Fibroblast of lung (primary cell): ENCODE measurements around the gene DNM1. TPM values are rescaled to one million over a fixed set of nuclear protein-coding genes. Genes with fewer than 3 reads are reported as not detected.

Experiments used
- DNase-seq, 2 donors: peaks; one replicate each; pipeline versions ENCODE4 v3.0.0 to v3.0.0-alpha.2; 2010; ENCODE audit warnings: low read depth in 2 of 2
- H2AFZ ChIP-seq: 2 replicates; pipeline ENCODE4 v1.5.1; 2012; ENCODE audit warnings: low read length, control low read depth, inconsistent platforms
- H3K27ac ChIP-seq: 2 replicates; pipeline ENCODE4 v1.5.1; 2011; ENCODE audit warnings: low read length, control low read depth; ENCODE audit not compliant: insufficient read depth
- H3K27me3 ChIP-seq: 2 replicates; pipeline ENCODE4 v1.5.1; 2011; ENCODE audit warnings: mild to moderate bottlenecking, low read length; ENCODE audit not compliant: control insufficient read depth, insufficient read depth
- H3K36me3 ChIP-seq: 2 replicates; pipeline ENCODE4 v1.5.1; 2011; ENCODE audit warnings: low read length; ENCODE audit not compliant: control insufficient read depth, insufficient read depth
- H3K4me1 ChIP-seq: 2 replicates; pipeline ENCODE4 v1.5.1; 2011; ENCODE audit warnings: low read length; ENCODE audit not compliant: control insufficient read depth, insufficient read depth; ENCODE audit errors: extremely low read depth
- H3K4me2 ChIP-seq: 2 replicates; pipeline ENCODE4 v1.5.1; 2011; ENCODE audit warnings: low read length, control low read depth; ENCODE audit not compliant: insufficient read depth; ENCODE audit errors: extremely low read depth
- H3K4me3 ChIP-seq, 4 experiments: fragments of 200-600 bp in 1 of 4; sonication (generic) in 1 of 4; replicated peaks in 1 of 4; 2 replicates each; pipeline ENCODE4 v1.5.1; 2011 to 2016; ENCODE audit warnings: low read length in 4 of 4, low read depth in 3 of 4, mild to moderate bottlenecking in 3 of 4, control low read depth in 2 of 4, inconsistent platforms in 1 of 4, mixed read lengths in 1 of 4; ENCODE audit not compliant: insufficient read depth in 1 of 4; ENCODE audit errors: control extremely low read depth in 1 of 4
- H3K79me2 ChIP-seq: 2 replicates; pipeline ENCODE4 v1.5.1; 2012; ENCODE audit warnings: mild to moderate bottlenecking, low read length, inconsistent platforms; ENCODE audit not compliant: control insufficient read depth, insufficient read depth
- H3K9ac ChIP-seq: 2 replicates; pipeline ENCODE4 v1.5.1; 2011; ENCODE audit warnings: mild to moderate bottlenecking, low read length, control low read depth; ENCODE audit not compliant: insufficient read depth
- H3K9me3 ChIP-seq: 2 replicates; pipeline ENCODE4 v1.5.1; 2012; ENCODE audit warnings: low read depth, low read length; ENCODE audit not compliant: control insufficient read depth, insufficient read depth
- H4K20me1 ChIP-seq: 2 replicates; pipeline ENCODE4 v1.5.1; 2011; ENCODE audit warnings: low read length; ENCODE audit not compliant: control insufficient read depth, insufficient read depth; ENCODE audit errors: extremely low read depth
- EZH2 ChIP-seq: IDR thresholded peaks from 2 replicates; pipeline ENCODE4 v1.5.1; 2012; ENCODE audit warnings: low read length, control low read depth, mild to moderate bottlenecking; ENCODE audit errors: missing control alignments
- polyA plus RNA-seq, 2 donors: library from polyadenylated mRNA; depleted of rRNA in 1 of 2; stranded (reverse) in 1 of 2; unstranded in 1 of 2; fragments of >200 nt; gene quantifications; 2 replicates each; pipeline ENCODE4 v1.2.1, GENCODE V29; 2011 to 2012; ENCODE audit warnings: missing spikeins in 1 of 2
- total RNA-seq: library from RNA; depleted of rRNA; stranded (reverse); fragments of >200 nt; gene quantifications from 2 replicates; pipeline ENCODE4 v1.2.1, GENCODE V29; 2014
- TF ChIP-seq, protein P1 (sequence below), 2 donors: IDR thresholded peaks in 1 of 2; conservative IDR thresholded peaks in 1 of 2; 1 replicate in 1 of 2; 2 replicates in 1 of 2; pipeline ENCODE4 v1.5.1; 2011 to 2012; ENCODE audit warnings: low read length in 2 of 2, control low read depth in 1 of 2, inconsistent platforms in 1 of 2, low read depth in 1 of 2, mild to moderate bottlenecking in 1 of 2

DNM1 gene
- total and polyA plus RNA-seq, 2 donors (not counting 1 experiment from before 2014, with no cell fraction given) = 3.7 to 30.4 TPM

- no peaks in the 10 kb centered on the region for H3K36me3 ChIP-seq
- peaks cover 6% of the 10 kb centered on the region for H3K4me1 ChIP-seq
- H3K4me3 ChIP-seq = no peak overlapping the region
- TF ChIP-seq, protein P1, sequence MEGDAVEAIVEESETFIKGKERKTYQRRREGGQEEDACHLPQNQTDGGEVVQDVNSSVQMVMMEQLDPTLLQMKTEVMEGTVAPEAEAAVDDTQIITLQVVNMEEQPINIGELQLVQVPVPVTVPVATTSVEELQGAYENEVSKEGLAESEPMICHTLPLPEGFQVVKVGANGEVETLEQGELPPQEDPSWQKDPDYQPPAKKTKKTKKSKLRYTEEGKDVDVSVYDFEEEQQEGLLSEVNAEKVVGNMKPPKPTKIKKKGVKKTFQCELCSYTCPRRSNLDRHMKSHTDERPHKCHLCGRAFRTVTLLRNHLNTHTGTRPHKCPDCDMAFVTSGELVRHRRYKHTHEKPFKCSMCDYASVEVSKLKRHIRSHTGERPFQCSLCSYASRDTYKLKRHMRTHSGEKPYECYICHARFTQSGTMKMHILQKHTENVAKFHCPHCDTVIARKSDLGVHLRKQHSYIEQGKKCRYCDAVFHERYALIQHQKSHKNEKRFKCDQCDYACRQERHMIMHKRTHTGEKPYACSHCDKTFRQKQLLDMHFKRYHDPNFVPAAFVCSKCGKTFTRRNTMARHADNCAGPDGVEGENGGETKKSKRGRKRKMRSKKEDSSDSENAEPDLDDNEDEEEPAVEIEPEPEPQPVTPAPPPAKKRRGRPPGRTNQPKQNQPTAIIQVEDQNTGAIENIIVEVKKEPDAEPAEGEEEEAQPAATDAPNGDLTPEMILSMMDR (conservative IDR thresholded peaks at IDR 0.05 in 1 of 2, IDR thresholded peaks at IDR 0.05 in 1 of 2; ENCODE audit: low read depth in 1 of 2, low read length in 2 of 2) = no peak
- TF ChIP-seq EZH2 = no peak
- no peaks in the 10 kb centered on the region for H3K79me2 ChIP-seq
- no peaks in the 10 kb centered on the region for H3K9me3 ChIP-seq
- H3K27ac ChIP-seq = no peak overlapping the region
- H4K20me1 ChIP-seq = no peaks in the 10 kb centered on the region
- no peak for DNase-seq
- H3K27me3 ChIP-seq = no peaks in the 10 kb centered on the region
- no peak overlapping the region for H2AFZ ChIP-seq
- H3K4me2 ChIP-seq = no peak overlapping the region
- no peak overlapping the region for H3K9ac ChIP-seq
Measured at GRCh38 chr9:128297221-128297773, 94.1 kb downstream of the DNM1 start.

DNA sequence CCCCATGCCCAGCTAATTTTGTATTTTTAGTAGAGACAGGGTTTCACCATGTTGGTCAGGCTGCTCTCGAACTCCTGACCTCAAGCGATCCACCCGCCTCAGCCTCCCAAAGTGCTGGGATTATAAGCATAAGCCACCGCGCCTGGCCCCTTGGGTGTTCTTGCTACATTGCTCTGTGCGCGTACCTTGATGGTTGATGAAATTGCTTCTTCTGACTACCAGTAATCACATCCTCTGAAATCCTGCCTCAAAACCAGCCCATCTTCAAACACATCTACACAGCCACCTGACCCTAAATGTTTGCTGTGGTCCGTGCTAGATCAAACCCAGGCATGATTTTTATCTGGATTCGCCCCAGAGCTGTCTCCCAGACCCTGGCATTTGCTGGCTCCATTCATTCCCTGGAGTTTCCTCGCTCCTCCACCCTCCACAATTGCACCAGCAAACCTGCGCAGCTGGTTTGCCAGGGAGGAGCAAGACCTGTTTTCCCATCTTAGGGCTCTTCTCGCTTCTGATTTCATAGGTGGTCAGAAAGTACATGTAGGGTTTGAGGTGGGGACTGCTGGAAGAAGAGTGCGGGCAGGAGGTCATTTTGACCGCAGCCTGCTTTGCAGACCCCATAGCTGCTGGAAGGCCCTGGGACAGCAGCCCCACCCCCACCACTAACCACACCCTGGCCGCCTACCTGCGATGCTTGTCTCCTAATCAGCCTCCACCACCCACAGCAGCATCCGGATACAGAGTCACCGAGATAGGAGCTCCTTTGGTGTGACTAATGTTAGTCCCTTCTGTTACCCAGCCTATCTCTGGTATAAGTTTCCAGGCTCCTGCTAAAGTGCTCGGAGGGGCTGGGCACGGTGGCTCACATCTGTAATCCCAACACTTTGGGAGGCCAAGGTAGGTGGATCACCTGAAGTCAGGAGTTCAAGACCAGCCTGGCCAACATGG lies 95.6 kb downstream of the DNM1 start:
- Histone ChIP-seq H3K27ac (no peak overlapping the region), H4K20me1 (no peaks in the 10 kb centered on the region), H3K4me2 (no peak overlapping the region), H3K9me3 (no peaks in the 10 kb centered on the region), H2AFZ (no peak overlapping the region), H3K9ac (no peak overlapping the region), H3K4me1 (peaks cover 6% of the 10 kb centered on the region), H3K4me3 (no peak overlapping the region), H3K79me2 (no peaks in the 10 kb centered on the region), H3K27me3 (no peaks in the 10 kb centered on the region), H3K36me3 (no peaks in the 10 kb centered on the region)
- no peak for DNase-seq
- TF ChIP-seq, protein P1 (conservative IDR thresholded peaks at IDR 0.05 in 1 of 2, IDR thresholded peaks at IDR 0.05 in 1 of 2; ENCODE audit: low read depth in 1 of 2, low read length in 2 of 2) = no peak
- TF ChIP-seq EZH2 = no peak

- H3K27me3 ChIP-seq = no peaks in the 10 kb centered on the region
- H3K36me3 ChIP-seq = no peaks in the 10 kb centered on the region
- TF ChIP-seq, protein P1 (conservative IDR thresholded peaks at IDR 0.05 in 1 of 2, IDR thresholded peaks at IDR 0.05 in 1 of 2; ENCODE audit: low read depth in 1 of 2, low read length in 2 of 2) = no peak
- TF ChIP-seq EZH2 = no peak
- no peaks in the 10 kb centered on the region for H3K79me2 ChIP-seq
- H3K4me3 ChIP-seq = no peak overlapping the region
- H4K20me1 ChIP-seq = no peaks in the 10 kb centered on the region
- peaks cover 8% of the 10 kb centered on the region for H3K4me1 ChIP-seq
- H3K9ac ChIP-seq = no peak overlapping the region
- no peaks in the 10 kb centered on the region for H3K9me3 ChIP-seq
- H3K4me2 ChIP-seq = no peak overlapping the region
- H3K27ac ChIP-seq = no peak overlapping the region
- DNase-seq = peak in 1 of 2 donors; percentile 43
- H2AFZ ChIP-seq = no peak overlapping the region
Measured at GRCh38 chr9:128304136-128304970, 101.2 kb downstream of the DNM1 start.
